GM12864 (cell line): ENCODE results near the gene TMEM50B.
A peak's percentile ranks its signal among the peaks of the same experiment; 100 is the strongest.
"Not testable (repeated sequence)": the region's sequence is repeated elsewhere in the genome, so short reads cannot be mapped to it uniquely, and the experiment has no call there.

ENCODE experiments used
- DNase-seq: peaks from one replicate; pipeline ENCODE4 v3.0.0-alpha.2; 2011; ENCODE audit warnings: low read depth
- H3K4me3 ChIP-seq: 2 replicates; pipeline ENCODE4 v1.5.1; 2011; ENCODE audit warnings: mild to moderate bottlenecking, low read depth, low read length, control low read depth
- TF ChIP-seq, protein P1 (sequence below): IDR thresholded peaks from 2 replicates; pipeline ENCODE4 v1.5.1; 2011; ENCODE audit warnings: low read depth, mild to moderate bottlenecking, moderate library complexity, low read length, control low read depth, inconsistent platforms; ENCODE audit errors: missing control alignments

TMEM50B gene

DNA sequence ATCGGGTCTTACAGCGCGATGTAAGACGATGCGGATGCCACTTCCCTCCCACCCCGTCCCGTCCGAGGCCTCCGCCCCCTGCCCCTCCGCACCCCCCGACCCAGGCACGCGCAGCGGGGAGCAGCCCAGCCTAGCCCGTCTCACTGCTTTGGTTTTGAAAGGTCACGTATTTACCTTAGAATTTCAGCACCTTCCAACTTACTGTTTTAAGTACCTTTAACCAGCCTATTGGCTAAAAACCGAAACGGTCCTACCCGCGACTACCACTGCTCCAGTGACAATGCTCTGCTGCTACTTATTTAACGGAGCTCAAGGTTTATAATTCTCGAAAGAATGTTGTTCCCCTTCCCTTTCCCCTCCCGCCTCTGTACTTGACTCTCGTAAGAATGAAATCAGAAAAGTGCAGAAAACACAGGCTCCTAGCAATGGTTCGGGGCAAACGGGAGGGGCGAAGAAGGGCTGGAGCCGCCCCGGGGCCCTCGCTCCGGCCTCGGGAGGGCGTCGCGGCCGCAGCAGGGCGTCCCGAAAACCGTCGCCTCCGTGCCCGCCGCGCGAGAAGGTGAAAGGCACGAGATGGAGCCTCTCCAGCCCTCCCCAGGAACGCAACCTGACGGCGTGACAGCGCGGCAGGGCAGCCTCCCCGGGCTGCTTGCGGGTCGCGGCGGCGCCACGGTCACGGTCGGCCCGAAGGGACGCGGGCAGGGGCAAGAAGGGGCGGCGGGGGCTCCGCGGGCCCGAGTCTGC is 667 bp downstream of the TMEM50B start:
- H3K4me3 ChIP-seq: peak overlapping the region; percentile 97
- TF ChIP-seq, protein P1, sequence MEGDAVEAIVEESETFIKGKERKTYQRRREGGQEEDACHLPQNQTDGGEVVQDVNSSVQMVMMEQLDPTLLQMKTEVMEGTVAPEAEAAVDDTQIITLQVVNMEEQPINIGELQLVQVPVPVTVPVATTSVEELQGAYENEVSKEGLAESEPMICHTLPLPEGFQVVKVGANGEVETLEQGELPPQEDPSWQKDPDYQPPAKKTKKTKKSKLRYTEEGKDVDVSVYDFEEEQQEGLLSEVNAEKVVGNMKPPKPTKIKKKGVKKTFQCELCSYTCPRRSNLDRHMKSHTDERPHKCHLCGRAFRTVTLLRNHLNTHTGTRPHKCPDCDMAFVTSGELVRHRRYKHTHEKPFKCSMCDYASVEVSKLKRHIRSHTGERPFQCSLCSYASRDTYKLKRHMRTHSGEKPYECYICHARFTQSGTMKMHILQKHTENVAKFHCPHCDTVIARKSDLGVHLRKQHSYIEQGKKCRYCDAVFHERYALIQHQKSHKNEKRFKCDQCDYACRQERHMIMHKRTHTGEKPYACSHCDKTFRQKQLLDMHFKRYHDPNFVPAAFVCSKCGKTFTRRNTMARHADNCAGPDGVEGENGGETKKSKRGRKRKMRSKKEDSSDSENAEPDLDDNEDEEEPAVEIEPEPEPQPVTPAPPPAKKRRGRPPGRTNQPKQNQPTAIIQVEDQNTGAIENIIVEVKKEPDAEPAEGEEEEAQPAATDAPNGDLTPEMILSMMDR: no peak
- no peak for DNase-seq

DNA sequence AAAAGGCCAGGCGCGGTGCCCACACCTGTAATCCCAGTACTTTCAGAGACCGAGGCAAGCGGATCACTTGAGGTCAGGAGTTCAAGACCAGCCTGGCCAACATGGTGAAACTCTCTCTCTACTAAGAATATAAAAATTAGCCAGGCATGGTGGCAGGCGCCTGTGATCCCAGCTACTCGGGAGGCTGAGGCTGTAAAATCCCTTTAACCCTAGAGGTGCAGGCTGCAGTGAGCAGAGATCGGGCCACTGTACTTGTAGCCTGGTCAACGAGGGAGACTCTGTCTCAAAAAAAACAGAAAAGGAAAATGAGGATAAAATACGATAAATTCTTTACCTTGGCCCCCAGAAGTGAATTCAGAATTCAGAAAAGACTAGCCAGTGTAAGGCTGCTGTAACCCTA is 1.6 kb downstream of the TMEM50B start:
- no peak for DNase-seq
- peak overlapping the region; percentile 97 for H3K4me3 ChIP-seq

DNA sequence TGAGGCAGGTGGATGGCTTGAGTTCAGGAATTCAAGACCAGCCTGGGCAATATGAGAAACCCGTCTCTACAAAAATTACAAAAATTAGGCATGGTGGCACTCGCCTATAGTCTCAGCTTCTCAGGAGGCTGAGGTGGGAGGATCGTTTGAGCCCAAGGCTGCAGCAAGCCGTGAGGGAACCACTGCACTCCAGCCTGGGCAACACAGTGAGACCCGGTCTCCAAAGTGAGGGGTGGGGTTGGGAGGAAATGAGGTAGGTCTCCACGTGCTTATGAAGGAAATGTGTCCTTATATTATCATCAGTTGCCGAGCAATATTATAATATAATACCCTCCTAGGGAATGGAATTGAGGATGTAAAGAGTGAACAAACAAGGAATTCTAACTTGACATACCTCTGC is 2.7 kb downstream of the TMEM50B start:
- H3K4me3 ChIP-seq: no peak overlapping the region
- no peak for DNase-seq
- TF ChIP-seq, protein P1: no peak

More for the DNA sequence above, 1.6 kb downstream of the TMEM50B start:
- TF ChIP-seq, protein P1: no peak

DNA sequence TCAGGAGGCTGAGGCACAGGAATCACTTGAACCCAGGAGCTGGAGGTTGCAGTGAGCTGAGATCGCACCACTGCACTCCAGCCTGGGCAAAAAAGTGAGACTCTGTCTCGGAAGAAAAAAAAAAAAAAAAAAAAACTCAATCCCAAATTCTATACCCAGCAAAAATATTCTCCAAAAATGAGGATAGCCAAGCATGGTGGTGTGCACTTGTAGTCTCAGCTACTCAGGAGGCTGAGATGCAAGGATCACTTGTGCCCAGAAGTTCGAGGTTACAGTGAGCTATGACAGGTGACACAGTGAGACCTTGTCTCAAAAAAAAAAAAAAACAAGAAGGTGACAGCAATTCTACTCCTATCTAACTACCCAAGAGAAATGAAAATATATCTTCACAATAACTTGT is 6.4 kb downstream of the TMEM50B start:
- no peak for DNase-seq
- TF ChIP-seq, protein P1: no peak
- H3K4me3 ChIP-seq: no peak overlapping the region

DNA sequence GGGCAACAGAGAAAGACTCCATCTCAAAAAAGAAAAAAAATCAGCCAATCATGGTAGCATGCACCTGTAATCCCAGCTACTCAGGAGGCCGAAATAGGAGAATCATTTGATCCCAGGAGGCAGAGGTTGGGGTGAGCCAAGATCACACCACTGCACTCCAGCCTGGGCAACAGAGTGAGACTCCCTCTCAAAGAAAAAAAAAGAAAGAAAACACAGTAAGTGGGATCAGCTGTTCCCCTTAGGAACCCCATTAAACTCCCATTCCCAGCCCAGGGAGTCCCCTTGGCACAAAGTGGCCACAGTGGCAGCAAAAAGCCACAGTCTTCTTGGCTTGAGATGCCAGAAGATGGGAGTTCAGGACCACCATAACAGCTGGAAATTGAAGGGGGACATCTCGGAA is 9.1 kb downstream of the TMEM50B start:
- DNase-seq: no peak
- TF ChIP-seq, protein P1: no peak
- H3K4me3 ChIP-seq: no peak overlapping the region

DNA sequence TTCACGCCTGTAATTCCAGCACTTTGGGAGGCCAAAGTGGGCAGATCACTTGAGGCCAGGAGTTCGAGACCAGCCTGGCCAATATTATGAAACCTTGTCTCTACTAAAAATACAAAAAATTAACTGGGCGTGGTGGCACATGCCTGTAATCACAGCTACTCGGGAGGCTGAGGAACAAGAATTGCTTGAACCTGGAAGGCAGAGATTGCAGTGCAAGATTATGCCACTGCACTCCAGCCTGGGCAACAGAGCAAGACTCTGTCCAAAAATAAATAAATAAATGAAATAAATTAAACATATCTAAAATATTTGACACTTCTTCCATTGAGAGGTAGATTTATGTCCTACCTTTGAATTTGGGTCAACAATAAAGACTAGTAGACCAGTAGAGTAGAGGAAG is 10.6 kb downstream of the TMEM50B start:
- not testable (repeated sequence) for DNase-seq, H3K4me3 ChIP-seq

DNA sequence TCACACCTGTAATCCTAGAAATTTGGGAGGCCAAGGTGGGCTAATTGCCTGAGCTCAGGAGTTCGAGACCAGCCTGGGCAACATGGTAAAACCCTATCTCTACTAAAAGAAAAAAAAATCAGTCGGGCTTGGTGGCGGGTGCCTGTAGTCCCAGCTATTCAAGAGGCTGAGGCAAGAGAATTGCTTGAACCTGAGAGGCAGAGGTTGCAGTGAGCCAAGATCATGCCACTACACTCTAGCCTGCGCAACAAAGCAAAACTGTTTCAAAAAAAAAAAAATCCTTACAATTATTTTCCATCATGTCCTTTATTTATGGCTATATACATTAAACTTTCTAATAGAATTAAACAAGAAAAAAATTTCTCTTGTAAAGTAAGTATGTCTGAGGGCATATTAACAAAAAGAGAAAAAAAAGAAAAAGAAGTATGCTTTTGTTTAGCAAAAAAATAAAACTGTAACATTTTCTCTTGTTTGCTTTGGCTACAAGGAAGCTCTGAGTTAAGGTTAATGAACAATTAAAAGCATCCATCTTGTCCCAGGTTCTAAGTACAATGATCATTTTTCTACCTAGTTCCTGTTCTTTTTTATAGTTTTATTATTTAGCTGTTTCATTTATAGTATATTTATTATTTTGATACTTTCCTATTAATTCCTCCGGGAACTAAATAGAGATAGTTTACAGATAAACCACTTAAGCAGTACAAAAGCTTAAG is 18.1 kb downstream of the TMEM50B start:
- TF ChIP-seq, protein P1: no peak
- no peak for DNase-seq
- H3K4me3 ChIP-seq: no peak overlapping the region
